Gastroesophageal sphincter (tissue), 4 donors: ENCODE data around the gene GMPR. TPM values are rescaled to one million over a fixed set of nuclear protein-coding genes. Genes with fewer than 3 reads are reported as not detected.
A peak's percentile ranks its signal among the peaks of the same experiment; 100 is the strongest.

Experiments used
- ATAC-seq: fragments of 150-250 bp; one replicate; pipeline ENCODE4 v1.9.1; 2016; ENCODE audit warnings: mild to moderate bottlenecking, moderate library complexity
- H3K27ac ChIP-seq, 4 donors: fragments of 200-600 bp; sonication (generic) in 3 of 4; 1 replicate in 3 of 4; 2 replicates in 1 of 4; pipeline ENCODE4 v1.5.1; 2016 to 2019
- H3K27me3 ChIP-seq: fragments of 200-600 bp; sonication (generic); one replicate; pipeline ENCODE4 v1.5.1; 2019
- H3K36me3 ChIP-seq, 2 donors: fragments of 200-600 bp; sonication (generic); one replicate each; pipeline ENCODE4 v1.5.1; 2019; ENCODE audit warnings: control low read depth in 1 of 2
- H3K4me1 ChIP-seq, 3 donors: fragments of 200-600 bp; sonication (generic); 1 replicate in 2 of 3; 2 replicates in 1 of 3; pipeline ENCODE4 v1.5.1; 2016 to 2019; ENCODE audit warnings: control low read depth in 2 of 3
- H3K4me3 ChIP-seq, 2 donors: fragments of 200-600 bp; sonication (generic); one replicate each; pipeline ENCODE4 v1.5.1; 2019; ENCODE audit warnings: mild to moderate bottlenecking in 1 of 2, moderate library complexity in 1 of 2
- H3K9me3 ChIP-seq, 3 donors: fragments of 200-600 bp; sonication (generic); one replicate each; pipeline ENCODE4 v1.5.1; 2017 to 2019; ENCODE audit warnings: control low read depth in 2 of 3
- EP300 ChIP-seq: sonication (generic); formaldehyde crosslinking; IDR thresholded peaks from one replicate; pipeline ENCODE4 v1.6.1; 2017; ENCODE audit warnings: antibody characterized with exemption, mild to moderate bottlenecking
- POLR2A ChIP-seq, 2 donors: fragments of 450-650 bp; IDR thresholded peaks; one replicate each; pipeline ENCODE4 v1.6.1; 2017; ENCODE audit warnings: antibody characterized with exemption in 2 of 2, mild to moderate bottlenecking in 2 of 2, moderate library complexity in 1 of 2
- POLR2AphosphoS5 ChIP-seq: sonication (generic); formaldehyde crosslinking; IDR thresholded peaks from one replicate; pipeline ENCODE4 v1.6.1; 2017; ENCODE audit warnings: antibody characterized with exemption
- WGBS, 2 donors: methylation state at CpG; one replicate each; pipeline ENCODE4 v1.1.5; 2018; ENCODE audit warnings: low coverage in 1 of 2; 5-methylcytosine and 5-hydroxymethylcytosine counted together
- total RNA-seq, 4 donors: library from RNA; depleted of rRNA; stranded (reverse); fragments of >200 nt; gene quantifications; one replicate each; pipeline ENCODE4 v1.1.0, GENCODE V29; 2016
- TF ChIP-seq, protein P1 (sequence below), 4 experiments: fragments of 200-600 bp in 2 of 4; fragments of 450-650 bp in 2 of 4; sonication (generic) in 1 of 4; IDR thresholded peaks; one replicate each; pipeline ENCODE4 v1.5.1; 2017 to 2019; ENCODE audit warnings: antibody characterized with exemption in 4 of 4, mild to moderate bottlenecking in 2 of 4, moderate library complexity in 2 of 4

GMPR gene
- total RNA-seq, 4 donors from 2014 or later, result 18.2 to 71.5 (median 45.6) TPM

DNA sequence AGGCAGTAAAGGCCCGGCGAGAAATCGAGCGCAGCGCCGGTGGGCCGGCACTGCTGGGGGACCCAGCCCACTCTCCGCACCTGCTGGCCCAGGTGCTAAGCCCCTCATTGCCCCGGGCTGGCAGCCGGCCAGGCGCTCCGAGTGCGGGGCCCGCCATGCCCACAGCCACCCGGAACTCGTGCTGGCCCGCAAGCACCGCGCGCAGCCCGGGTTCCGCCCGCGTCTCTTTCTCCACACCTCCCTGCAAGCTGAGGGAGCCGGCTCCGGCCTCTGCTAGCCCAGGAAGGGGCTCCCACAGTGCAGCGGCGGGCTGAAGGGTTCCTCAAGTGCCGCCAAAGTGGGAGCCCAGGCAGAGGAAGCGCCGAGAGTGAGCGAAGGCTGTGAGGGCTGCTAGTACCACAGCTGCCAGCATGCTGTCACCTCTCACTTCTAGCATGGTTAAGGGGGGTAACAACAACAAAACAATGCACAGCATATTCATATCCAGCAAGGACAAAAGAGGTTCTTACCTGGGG lies 11.3 kb upstream of the GMPR start:
- no peak for TF ChIP-seq EP300
- TF ChIP-seq POLR2AphosphoS5, result no peak
- no peak for TF ChIP-seq POLR2A (IDR thresholded peaks at IDR 0.05)
- TF ChIP-seq, protein P1, sequence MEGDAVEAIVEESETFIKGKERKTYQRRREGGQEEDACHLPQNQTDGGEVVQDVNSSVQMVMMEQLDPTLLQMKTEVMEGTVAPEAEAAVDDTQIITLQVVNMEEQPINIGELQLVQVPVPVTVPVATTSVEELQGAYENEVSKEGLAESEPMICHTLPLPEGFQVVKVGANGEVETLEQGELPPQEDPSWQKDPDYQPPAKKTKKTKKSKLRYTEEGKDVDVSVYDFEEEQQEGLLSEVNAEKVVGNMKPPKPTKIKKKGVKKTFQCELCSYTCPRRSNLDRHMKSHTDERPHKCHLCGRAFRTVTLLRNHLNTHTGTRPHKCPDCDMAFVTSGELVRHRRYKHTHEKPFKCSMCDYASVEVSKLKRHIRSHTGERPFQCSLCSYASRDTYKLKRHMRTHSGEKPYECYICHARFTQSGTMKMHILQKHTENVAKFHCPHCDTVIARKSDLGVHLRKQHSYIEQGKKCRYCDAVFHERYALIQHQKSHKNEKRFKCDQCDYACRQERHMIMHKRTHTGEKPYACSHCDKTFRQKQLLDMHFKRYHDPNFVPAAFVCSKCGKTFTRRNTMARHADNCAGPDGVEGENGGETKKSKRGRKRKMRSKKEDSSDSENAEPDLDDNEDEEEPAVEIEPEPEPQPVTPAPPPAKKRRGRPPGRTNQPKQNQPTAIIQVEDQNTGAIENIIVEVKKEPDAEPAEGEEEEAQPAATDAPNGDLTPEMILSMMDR (IDR thresholded peaks at IDR 0.05), result no peak
- no peak overlapping the region for H3K27ac ChIP-seq

DNA sequence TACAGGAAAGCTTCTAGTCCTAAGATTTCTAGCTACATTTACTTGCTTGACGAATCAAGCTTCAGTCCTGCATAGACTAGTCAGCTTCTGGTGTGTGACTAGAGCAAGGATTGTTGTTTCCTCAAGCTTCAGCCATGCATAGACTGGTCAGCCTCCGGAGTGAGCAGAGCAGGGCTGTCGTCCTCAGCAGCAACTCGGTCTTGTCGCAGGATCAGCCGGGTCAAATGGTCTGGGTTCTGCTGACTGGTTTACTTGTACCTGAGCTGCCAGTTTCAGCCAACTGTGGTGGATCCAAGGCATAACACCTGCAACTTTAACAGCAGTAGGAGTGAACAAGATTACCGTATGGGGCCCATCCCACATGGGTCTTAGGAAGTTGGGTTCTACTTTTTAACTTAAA lies 10.8 kb upstream of the GMPR start:
- no peak for ATAC-seq
- Histone ChIP-seq H3K4me1 (peaks cover 0 to 15% (median 2%) of the 10 kb centered on the region in 3 donors), H3K27me3 (no peaks in the 10 kb centered on the region), H3K4me3 (no peak overlapping the region), H3K9me3 (no peaks in the 10 kb centered on the region), H3K27ac (no peak overlapping the region), H3K36me3 (no peaks in the 10 kb centered on the region)
- TF ChIP-seq POLR2AphosphoS5 (no peak), EP300 (no peak), POLR2A (IDR thresholded peaks at IDR 0.05) (no peak)
- TF ChIP-seq, protein P1 (IDR thresholded peaks at IDR 0.05), result no peak
- 67 to 93% methylated on average over 2 of the region's 7 CpGs for WGBS, 2 donors

More for the DNA sequence above, 11.3 kb upstream of the GMPR start:
- no peak overlapping the region for H3K4me3 ChIP-seq
- H3K36me3 ChIP-seq, result no peaks in the 10 kb centered on the region
- H3K27me3 ChIP-seq, result no peaks in the 10 kb centered on the region
- no CpG with 5 or more reads among the region's 32 CpGs for WGBS, 2 donors
- ATAC-seq, result no peak
- no peaks in the 10 kb centered on the region for H3K9me3 ChIP-seq
- H3K4me1 ChIP-seq, result peaks cover 0 to 15% (median 2%) of the 10 kb centered on the region in 3 donors

DNA sequence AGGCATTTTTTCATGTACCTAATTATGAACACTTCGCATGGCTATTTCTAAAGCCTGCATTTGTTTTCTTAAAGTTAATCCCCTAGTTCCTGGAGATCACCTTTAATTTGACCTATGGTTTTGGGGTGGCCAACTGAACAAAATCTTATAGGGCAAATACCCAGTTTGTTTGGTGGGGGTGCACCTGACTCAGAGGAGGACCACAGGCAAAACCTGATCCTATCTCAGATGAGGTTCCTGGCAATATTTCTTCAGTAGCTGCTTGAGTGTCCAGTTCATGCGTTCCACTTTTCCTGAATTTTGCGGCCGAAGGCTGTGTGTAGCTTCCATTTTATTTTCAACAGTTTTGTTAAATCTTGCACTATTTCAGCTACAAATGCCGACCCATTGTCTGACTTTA lies 10.3 kb upstream of the GMPR start:
- peaks cover 0 to 15% (median 2%) of the 10 kb centered on the region in 3 donors for H3K4me1 ChIP-seq
- ATAC-seq, result no peak
- no peaks in the 10 kb centered on the region for H3K27me3 ChIP-seq
- no peaks in the 10 kb centered on the region for H3K9me3 ChIP-seq
- no peaks in the 10 kb centered on the region for H3K36me3 ChIP-seq
- H3K27ac ChIP-seq, result no peak overlapping the region
- no peak overlapping the region for H3K4me3 ChIP-seq
- 96 to 100% methylated on average over 2 to 5 of the region's 5 CpGs for WGBS, 2 donors
- TF ChIP-seq, protein P1 (IDR thresholded peaks at IDR 0.05), result no peak
- TF ChIP-seq POLR2AphosphoS5, result no peak
- no peak for TF ChIP-seq EP300
- TF ChIP-seq POLR2A (IDR thresholded peaks at IDR 0.05), result no peak

DNA sequence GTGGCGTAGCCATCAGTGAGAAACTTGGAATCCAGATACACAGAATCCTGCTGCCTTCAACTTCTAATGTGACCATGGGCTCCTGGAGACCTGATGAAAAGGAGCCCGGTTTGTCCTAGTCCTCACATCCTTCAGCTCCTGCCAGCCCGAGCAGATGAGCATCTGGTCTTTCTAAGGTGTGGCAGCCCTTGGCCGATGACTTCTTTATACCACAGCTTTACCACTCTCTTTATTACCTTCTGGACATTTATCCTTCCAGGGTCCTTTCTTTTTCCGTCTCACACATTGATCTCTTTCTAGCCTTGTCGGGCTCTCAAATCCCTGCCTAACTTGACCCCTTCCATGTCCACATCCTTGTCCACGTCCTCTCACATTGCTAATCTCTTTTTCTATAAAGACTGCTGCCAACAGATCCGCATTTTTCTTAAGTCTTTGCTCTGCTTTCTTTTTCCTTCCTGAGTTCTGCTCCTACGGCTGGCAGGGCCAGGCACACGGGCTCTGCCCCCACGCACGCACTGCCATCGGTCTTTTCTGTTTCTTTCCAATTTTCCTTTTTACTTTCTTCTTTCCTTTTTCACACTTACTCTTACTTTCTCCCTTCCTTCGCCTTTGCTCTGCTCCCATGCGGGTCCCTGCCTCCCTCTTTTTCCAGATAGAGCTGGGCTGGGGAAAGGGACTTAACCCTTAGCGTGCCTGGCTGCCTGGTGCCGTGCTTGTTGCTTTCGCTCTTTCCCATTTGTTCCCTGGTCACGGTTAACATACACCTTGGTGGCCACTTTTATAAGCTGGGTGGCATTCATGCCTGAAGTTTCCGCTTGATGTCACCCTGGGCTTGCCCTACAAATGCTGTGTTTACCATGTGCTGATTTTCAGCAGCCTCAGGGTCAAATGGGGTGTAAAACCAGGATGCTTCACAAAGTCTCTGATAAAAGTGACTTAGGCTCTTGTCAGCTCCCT lies 9.4 kb upstream of the GMPR start:
- H3K27me3 ChIP-seq, result no peaks in the 10 kb centered on the region
- peaks cover 0 to 15% (median 2%) of the 10 kb centered on the region in 3 donors for H3K4me1 ChIP-seq
- H3K4me3 ChIP-seq, result peak overlapping the region in 1 of 2 donors; percentile 26
- no peaks in the 10 kb centered on the region for H3K9me3 ChIP-seq
- TF ChIP-seq POLR2AphosphoS5, result no peak
- TF ChIP-seq, protein P1 (IDR thresholded peaks at IDR 0.05), result no peak
- TF ChIP-seq EP300, result no peak
- TF ChIP-seq POLR2A (IDR thresholded peaks at IDR 0.05), result no peak
- no peak overlapping the region for H3K27ac ChIP-seq
- no peak for ATAC-seq
- WGBS, 2 donors, result 41 to 63% methylated on average over 17 to 20 of the region's 20 CpGs
- H3K36me3 ChIP-seq, result no peaks in the 10 kb centered on the region
